Panc1 (cell line): ENCODE measurements around the gene PAK6. TPM values are rescaled to one million over a fixed set of nuclear protein-coding genes. Genes with fewer than 3 reads are reported as not detected.

Source experiments
- ATAC-seq: fragments of 200-7000 bp; cut with Tn5 transposase; 2 replicates; pipeline ENCODE4 v1.9.1; 2020; ENCODE audit warnings: mild to moderate bottlenecking, moderate library complexity
- BruUV-seq: library from RNA; stranded (reverse); fragments of 400-500 nt; replicated peaks from 2 replicates; lab custom pipeline; 2021; lab: Mats Ljungman, UMichigan
- CTCF ChIA-PET: fragments of 300-600 bp; sonication (Branson Sonifier 250); formaldehyde crosslinking; loops from one replicate; lab custom pipeline; 2022; ENCODE audit warnings: antibody characterized with exemption; lab: Charles Lee
- POLR2A ChIA-PET: fragments of 300-600 bp; sonication (Branson Sonifier 250); formaldehyde crosslinking; loops from one replicate; lab custom pipeline; 2022; ENCODE audit warnings: antibody characterized with exemption; lab: Charles Lee
- DNase-seq: peaks from one replicate; pipeline ENCODE4 v3.0.0-alpha.2; 2010; ENCODE audit warnings: low read depth, low spot score
- H3K27ac ChIP-seq: 2 replicates; pipeline ENCODE4 v1.5.1; 2011; ENCODE audit warnings: mild to moderate bottlenecking, low read length, inconsistent platforms
- H3K27me3 ChIP-seq: fragments of 200-500 bp; sonication (Bioruptor generic); 2 replicates; pipeline ENCODE4 v1.6.0; 2014; ENCODE audit warnings: low read length, inconsistent platforms; ENCODE audit not compliant: control insufficient read depth, insufficient read depth
- H3K36me3 ChIP-seq: fragments of 200-500 bp; sonication (Bioruptor generic); 2 replicates; pipeline ENCODE4 v1.5.1; 2014; ENCODE audit warnings: inconsistent platforms, mild to moderate bottlenecking, low read length, moderate library complexity; ENCODE audit not compliant: control insufficient read depth, insufficient read depth
- H3K4me1 ChIP-seq: 2 replicates; pipeline ENCODE4 v1.5.1; 2011; ENCODE audit warnings: inconsistent platforms, mild to moderate bottlenecking, low read length, moderate library complexity; ENCODE audit not compliant: control insufficient read depth, insufficient read depth
- H3K4me3 ChIP-seq, 2 experiments: 2 replicates each; pipeline ENCODE4 v1.5.1; 2011 to 2012; ENCODE audit warnings: low read depth in 2 of 2, low read length in 2 of 2, mild to moderate bottlenecking in 2 of 2, inconsistent platforms in 1 of 2, moderate library complexity in 1 of 2
- H3K9me3 ChIP-seq: fragments of 200-500 bp; sonication (Bioruptor generic); 2 replicates; pipeline ENCODE4 v1.5.1; 2014; ENCODE audit warnings: low read depth, mild to moderate bottlenecking, inconsistent platforms, low read length, moderate library complexity; ENCODE audit not compliant: control insufficient read depth, insufficient read depth
- CTCF ChIP-seq: fragments of 450-650 bp; IDR thresholded peaks from 2 replicates; pipeline ENCODE4 v1.5.1; 2017; ENCODE audit warnings: mild to moderate bottlenecking
- POLR2AphosphoS5 ChIP-seq: IDR thresholded peaks from 2 replicates; pipeline ENCODE4 v1.6.1; 2012; ENCODE audit warnings: mild to moderate bottlenecking, low read depth, low read length, moderate library complexity
- REST ChIP-seq, 2 experiments: IDR thresholded peaks; 2 replicates each; pipeline ENCODE4 v1.6.1; 2011 to 2012; ENCODE audit warnings: low read depth in 2 of 2, control low read depth in 1 of 2, low read length in 1 of 2, mild to moderate bottlenecking in 1 of 2, moderate library complexity in 1 of 2; ENCODE audit not compliant: insufficient read depth in 1 of 2
- SIN3A ChIP-seq: IDR thresholded peaks from 2 replicates; pipeline ENCODE4 v1.6.1; 2012; ENCODE audit warnings: low read depth, mild to moderate bottlenecking, low read length, moderate library complexity, borderline replicate concordance; ENCODE audit not compliant: insufficient read depth
- TCF7L2 ChIP-seq: IDR thresholded peaks from 2 replicates; pipeline ENCODE4 v1.6.1; 2011; ENCODE audit warnings: mild to moderate bottlenecking, low read depth, low read length, inconsistent platforms
- in situ Hi-C: cut with HindIII; loops from 2 replicates; pipeline ENCODE4 v1.10.0; 2016; ENCODE audit warnings: low sequenced_read_pairs, low pct_unique_long_range_greater_than_20kb
- intact Hi-C: fragments of 100-400 bp; cut with micrococcal nuclease; formaldehyde crosslinking; loops from one replicate; pipeline ENCODE4 v1.10.0; 2022; ENCODE audit not compliant: unreplicated experiment
- total RNA-seq: library from RNA; stranded (reverse); gene quantifications from one replicate; pipeline ENCODE4 v1.2.1, GENCODE V29; 2021; ENCODE audit not compliant: unreplicated experiment

PAK6 gene
- total RNA-seq, 1 experiment from 2014 or later = 6.3 TPM

GRCh38 chr15:40286061-40286532, 47.2 kb downstream of the PAK6 start:
- no peak for DNase-seq
- H3K4me1 ChIP-seq = peaks cover 16% of the 10 kb centered on the region; the same call in 1 of the 2 replicates
- no peak overlapping the region for H3K27ac ChIP-seq
- no peak for ATAC-seq
- BruUV-seq = no TSS peak
- no peaks in the 10 kb centered on the region for H3K27me3 ChIP-seq
- TF ChIP-seq REST (IDR thresholded peaks at IDR 0.05; ENCODE audit: insufficient read depth in 1 of 2, low read depth in 2 of 2, low read length in 1 of 2) = no peak
- TF ChIP-seq CTCF = no peak
- ChIA-PET CTCF (interaction anchor here (1.1 to 1.3 kb wide), 3 partner anchors 10 to 33 kb away, joined by 3 to 4 read pairs (median 4); no protein-coding TSS in a partner anchor), POLR2A (no interaction called here)
- intact Hi-C loops = no loop called here
- in situ Hi-C loops = no loop called here
- no peaks in the 10 kb centered on the region for H3K36me3 ChIP-seq
- H3K9me3 ChIP-seq = no peaks in the 10 kb centered on the region
- no peak overlapping the region for H3K4me3 ChIP-seq

GRCh38 chr15:40286794-40287193, 47.9 kb downstream of the PAK6 start:
- Histone ChIP-seq H3K4me3 (no peak overlapping the region), H3K36me3 (no peaks in the 10 kb centered on the region), H3K4me1 (peaks cover 16% of the 10 kb centered on the region; the same call in 1 of the 2 replicates), H3K27ac (no peak overlapping the region), H3K9me3 (no peaks in the 10 kb centered on the region), H3K27me3 (no peaks in the 10 kb centered on the region)
- ChIA-PET POLR2A (no interaction called here), CTCF (no interaction called here)
- TF ChIP-seq SIN3A = no peak
- TF ChIP-seq TCF7L2 = no peak
- no peak for TF ChIP-seq POLR2AphosphoS5
- no peak for TF ChIP-seq CTCF
- no peak for TF ChIP-seq REST (IDR thresholded peaks at IDR 0.05; ENCODE audit: insufficient read depth in 1 of 2, low read depth in 2 of 2, low read length in 1 of 2)
- no TSS peak for BruUV-seq
- ATAC-seq (no peak), DNase-seq (no peak)
- in situ Hi-C loops = no loop called here
- intact Hi-C loops = no loop called here
